GM18507 (cell line): ENCODE results near the gene FBXL17.

Source experiments
- DNase-seq: peaks from one replicate; pipeline ENCODE4 v3.0.0; 2011; ENCODE audit warnings: low read depth; ENCODE audit not compliant: insufficient read length; ENCODE audit errors: extremely low spot score
- FAIRE-seq: peaks from 2 replicates; lab custom pipeline; 2011; peaks lifted over from hg19 to GRCh38; lab: Jason Lieb, UNC

Gene FBXL17

GRCh38 chr5:107813559-107813958 is 568.3 kb downstream of the FBXL17 start:
- peak; percentile 94 for FAIRE-seq
- DNase-seq = peak; percentile 32

GRCh38 chr5:107812570-107813141 is 569.2 kb downstream of the FBXL17 start:
- peak; percentile 54 for DNase-seq
- peak; percentile 90 for FAIRE-seq

GRCh38 chr5:107809201-107810034 is 572.5 kb downstream of the FBXL17 start:
- no peak for DNase-seq

More at GRCh38 chr5:107809201-107810034, 572.5 kb downstream of the FBXL17 start:
- FAIRE-seq = no peak
